ENCODE measurements around the gene STARD10.

Gene STARD10

GRCh38 chr11:72741429-72741833, 52.4 kb downstream of the STARD10 start:
- peak; percentile 75 for ATAC-seq (ENCODE audit: low read depth)
- Histone ChIP-seq H3K27ac (ENCODE audit: poor library complexity, severe bottlenecking) (peak overlapping the region; percentile 66), H3K27me3 (ENCODE audit: insufficient read depth, poor library complexity, severe bottlenecking) (no peaks in the 10 kb centered on the region), H3K4me1 (ENCODE audit: insufficient read depth, poor library complexity, severe bottlenecking) (peaks cover 60% of the 10 kb centered on the region), H3K9me3 (ENCODE audit: severe bottlenecking) (no peaks in the 10 kb centered on the region), H3K36me3 (ENCODE audit: low read depth) (no peaks in the 10 kb centered on the region), H3K4me3 (ENCODE audit: severe bottlenecking) (no peak overlapping the region)
- DNase-seq (ENCODE audit: low spot score): no peak
- TF ChIP-seq CTCF (IDR thresholded peaks at IDR 0.05; ENCODE audit: poor library complexity, severe bottlenecking): peak; percentile 5

- Histone ChIP-seq H3K4me1 (ENCODE audit: insufficient read depth, poor library complexity, severe bottlenecking) (peaks cover 66% of the 10 kb centered on the region), H3K9me3 (ENCODE audit: severe bottlenecking) (no peaks in the 10 kb centered on the region), H3K27me3 (ENCODE audit: insufficient read depth, poor library complexity, severe bottlenecking) (no peaks in the 10 kb centered on the region), H3K27ac (ENCODE audit: poor library complexity, severe bottlenecking) (peak overlapping the region; percentile 66), H3K36me3 (ENCODE audit: low read depth) (no peaks in the 10 kb centered on the region), H3K4me3 (ENCODE audit: severe bottlenecking) (no peak overlapping the region)
- no peak for TF ChIP-seq CTCF (IDR thresholded peaks at IDR 0.05; ENCODE audit: poor library complexity, severe bottlenecking)
- ATAC-seq (ENCODE audit: low read depth): peak; percentile 13; the same call in 2 of the 3 replicates
- no peak for DNase-seq (ENCODE audit: low spot score)
Measured at GRCh38 chr11:72740562-72741428, 53.1 kb downstream of the STARD10 start.

- peaks cover 71% of the 10 kb centered on the region for H3K4me1 ChIP-seq (ENCODE audit: insufficient read depth, poor library complexity, severe bottlenecking)
Measured at GRCh38 chr11:72740060-72740424, 53.8 kb downstream of the STARD10 start.

GRCh38 chr11:72739240-72740059, 54.4 kb downstream of the STARD10 start:
- ATAC-seq (ENCODE audit: low read depth) (no peak), DNase-seq (ENCODE audit: low spot score) (no peak)
- H3K4me1 ChIP-seq (ENCODE audit: insufficient read depth, poor library complexity, severe bottlenecking): peaks cover 71% of the 10 kb centered on the region
- H3K4me3 ChIP-seq (ENCODE audit: severe bottlenecking): no peak overlapping the region
- H3K36me3 ChIP-seq (ENCODE audit: low read depth): no peaks in the 10 kb centered on the region
- peak overlapping the region; percentile 66 for H3K27ac ChIP-seq (ENCODE audit: poor library complexity, severe bottlenecking)
- no peaks in the 10 kb centered on the region for H3K9me3 ChIP-seq (ENCODE audit: severe bottlenecking)
- TF ChIP-seq CTCF (IDR thresholded peaks at IDR 0.05; ENCODE audit: poor library complexity, severe bottlenecking): no peak
- H3K27me3 ChIP-seq (ENCODE audit: insufficient read depth, poor library complexity, severe bottlenecking): no peaks in the 10 kb centered on the region

More at GRCh38 chr11:72740060-72740424, 53.8 kb downstream of the STARD10 start:
- Histone ChIP-seq H3K36me3 (ENCODE audit: low read depth) (no peaks in the 10 kb centered on the region), H3K27ac (ENCODE audit: poor library complexity, severe bottlenecking) (peak overlapping the region; percentile 66), H3K9me3 (ENCODE audit: severe bottlenecking) (no peaks in the 10 kb centered on the region), H3K27me3 (ENCODE audit: insufficient read depth, poor library complexity, severe bottlenecking) (no peaks in the 10 kb centered on the region), H3K4me3 (ENCODE audit: severe bottlenecking) (no peak overlapping the region)
- ATAC-seq (ENCODE audit: low read depth) (no peak), DNase-seq (ENCODE audit: low spot score) (no peak)
- no peak for TF ChIP-seq CTCF (IDR thresholded peaks at IDR 0.05; ENCODE audit: poor library complexity, severe bottlenecking)
